K562 (cell line): ENCODE measurements around the gene ZNF768. TPM values are rescaled to one million over a fixed set of nuclear protein-coding genes. Genes with fewer than 3 reads are reported as not detected.
A peak's percentile ranks its signal among the peaks of the same experiment; 100 is the strongest.

ENCODE experiments used
- BRD4 ChIP-seq: fragments of 200-600 bp; sonication (generic); IDR thresholded peaks from 2 replicates; pipeline ENCODE4 v1.6.1; 2017; ENCODE audit warnings: inconsistent platforms
- CBX5 ChIP-seq: IDR thresholded peaks from 2 replicates; pipeline ENCODE4 v1.6.1; 2014; ENCODE audit warnings: low read depth, borderline replicate concordance
- CCNT2 ChIP-seq: IDR thresholded peaks from 2 replicates; pipeline ENCODE4 v1.6.1; 2011; ENCODE audit warnings: borderline replicate concordance, low read depth, mild to moderate bottlenecking, moderate library complexity, mixed read lengths, low read length; ENCODE audit not compliant: insufficient read length; ENCODE audit errors: extremely low read depth
- CHCHD3 ChIP-seq: fragments of 250-450 bp; sonication (Bioruptor Pico); IDR thresholded peaks from 2 replicates; pipeline ENCODE4 v2.1.2; 2022; ENCODE audit warnings: mild to moderate bottlenecking
- ETV5 ChIP-seq: sonication (generic); formaldehyde crosslinking; IDR thresholded peaks from 2 replicates; pipeline ENCODE4 v1.4.0; 2020; ENCODE audit warnings: low read depth, mild to moderate bottlenecking, missing genetic modification reagents
- EZH2 ChIP-seq: IDR thresholded peaks from 2 replicates; pipeline ENCODE4 v1.6.1; 2012; ENCODE audit warnings: low read depth, mild to moderate bottlenecking, inconsistent platforms, low read length, borderline replicate concordance
- GTF2E2 ChIP-seq: fragments of 200-800 bp; sonication (Bioruptor generic); IDR thresholded peaks from 2 replicates; pipeline ENCODE4 v1.6.1; 2016; ENCODE audit warnings: missing genetic modification characterization, missing compliant biosample characterization
- HES1 ChIP-seq: fragments of 450-650 bp; IDR thresholded peaks from 2 replicates; pipeline ENCODE4 v1.6.1; 2016; ENCODE audit warnings: low read depth, mild to moderate bottlenecking, moderate library complexity
- KAT2B ChIP-seq: IDR thresholded peaks from one replicate; pipeline ENCODE4 v1.6.1; 2012; ENCODE audit warnings: low read depth, mild to moderate bottlenecking, control low read depth, inconsistent platforms, low read length, moderate library complexity
- MAFG ChIP-seq: fragments of 450-650 bp; conservative IDR thresholded peaks from 2 replicates; pipeline ENCODE4 v1.6.1; 2016; ENCODE audit warnings: missing genetic modification characterization, missing compliant biosample characterization
- MITF ChIP-seq: IDR thresholded peaks from 2 replicates; pipeline ENCODE4 v1.6.1; 2014; ENCODE audit warnings: antibody characterized with exemption
- NFIC ChIP-seq: fragments of 450-650 bp; IDR thresholded peaks from 2 replicates; pipeline ENCODE4 v1.6.1; 2017; ENCODE audit warnings: mild to moderate bottlenecking, inconsistent platforms
- NFXL1 ChIP-seq: fragments of 450-650 bp; formaldehyde crosslinking; IDR thresholded peaks from 2 replicates; pipeline ENCODE4 v1.4.0; 2021; ENCODE audit warnings: mild to moderate bottlenecking
- PHB2 ChIP-seq: fragments of 450-650 bp; IDR thresholded peaks from 2 replicates; pipeline ENCODE4 v1.6.1; 2017; ENCODE audit warnings: low read depth
- PTTG1 ChIP-seq: fragments of 450-650 bp; IDR thresholded peaks from 2 replicates; pipeline ENCODE4 v1.6.1; 2016; ENCODE audit warnings: low read depth, mild to moderate bottlenecking, missing genetic modification characterization, missing compliant biosample characterization
- PURB ChIP-seq: sonication (generic); formaldehyde crosslinking; IDR thresholded peaks from 2 replicates; pipeline ENCODE4 v1.9.0; 2021; ENCODE audit warnings: low read depth, mild to moderate bottlenecking, missing genetic modification reagents
- RAD51 ChIP-seq: fragments of 450-650 bp; IDR thresholded peaks from 2 replicates; pipeline ENCODE4 v1.7.1; 2016; ENCODE audit warnings: low read depth, mild to moderate bottlenecking, borderline replicate concordance
- RBM22 ChIP-seq: fragments of 200-400 bp; formaldehyde crosslinking; IDR thresholded peaks from 2 replicates; pipeline ENCODE4 v1.6.1; 2018; ENCODE audit warnings: low read length, low read depth; ENCODE audit not compliant: poor library complexity, severe bottlenecking
- TCF7L2 ChIP-seq: fragments of 150-350 bp; IDR thresholded peaks from 2 replicates; pipeline ENCODE4 v1.6.1; 2016; ENCODE audit warnings: low read depth, mild to moderate bottlenecking, low read length, moderate library complexity
- U2AF1 ChIP-seq: fragments of 200-400 bp; formaldehyde crosslinking; optimal IDR thresholded peaks from 2 replicates; pipeline ENCODE3; 2017; ENCODE audit warnings: mild to moderate bottlenecking, low read depth, low read length, moderate library complexity
- ZBTB49 ChIP-seq: sonication (generic); formaldehyde crosslinking; IDR thresholded peaks from 2 replicates; pipeline ENCODE4 v1.8.0; 2022; ENCODE audit warnings: missing genetic modification reagents, mild to moderate bottlenecking, borderline replicate concordance
- ZNF449 ChIP-seq: fragments of 250-450 bp; sonication (Bioruptor Pico); IDR thresholded peaks from 2 replicates; pipeline ENCODE4 v1.8.0; 2022; ENCODE audit warnings: moderate library complexity, mild to moderate bottlenecking, inconsistent platforms
- ZNF830 ChIP-seq: fragments of 250-450 bp; sonication (Bioruptor Pico); IDR thresholded peaks from 2 replicates; pipeline ENCODE4 v1.5.0; 2021; ENCODE audit warnings: mild to moderate bottlenecking
- polyA plus RNA-seq, 8 experiments: library from polyadenylated mRNA; depleted of rRNA in 4 of 8; stranded (reverse) in 5 of 8; unstranded in 3 of 8; fragments of >200 nt; fragmentation: Nextera tagmentation in 2 of 8; fragmentation: Illumina TruSeq in 1 of 8; extraction: Ambion mirVana in 2 of 8; extraction: Trizol in 1 of 8; gene quantifications; 2 replicates each; pipeline versions ENCODE4 v1.2.1 to v1.2.3, GENCODE V29; 2011 to 2014; ENCODE audit warnings: inconsistent platforms in 1 of 8, missing spikeins in 1 of 8
- total RNA-seq, 7 experiments: library from RNA; depleted of rRNA in 6 of 7; stranded (reverse); fragments of >200 nt in 6 of 7; fragmentation: Illumina TruSeq in 2 of 7; extraction: Trizol in 2 of 7; gene quantifications; 2 replicates each; pipeline versions ENCODE4 v1.2.1 to v1.2.3, GENCODE V29; 2011 to 2021; ENCODE audit warnings: low replicate concordance in 1 of 7

ZNF768 gene
- total and polyA plus RNA-seq, 9 of the 15 experiments (the other 6 are each of a cell fraction or from before 2014, with no cell fraction given) = 0.13 to 50.7 (median 26.9) TPM

DNA sequence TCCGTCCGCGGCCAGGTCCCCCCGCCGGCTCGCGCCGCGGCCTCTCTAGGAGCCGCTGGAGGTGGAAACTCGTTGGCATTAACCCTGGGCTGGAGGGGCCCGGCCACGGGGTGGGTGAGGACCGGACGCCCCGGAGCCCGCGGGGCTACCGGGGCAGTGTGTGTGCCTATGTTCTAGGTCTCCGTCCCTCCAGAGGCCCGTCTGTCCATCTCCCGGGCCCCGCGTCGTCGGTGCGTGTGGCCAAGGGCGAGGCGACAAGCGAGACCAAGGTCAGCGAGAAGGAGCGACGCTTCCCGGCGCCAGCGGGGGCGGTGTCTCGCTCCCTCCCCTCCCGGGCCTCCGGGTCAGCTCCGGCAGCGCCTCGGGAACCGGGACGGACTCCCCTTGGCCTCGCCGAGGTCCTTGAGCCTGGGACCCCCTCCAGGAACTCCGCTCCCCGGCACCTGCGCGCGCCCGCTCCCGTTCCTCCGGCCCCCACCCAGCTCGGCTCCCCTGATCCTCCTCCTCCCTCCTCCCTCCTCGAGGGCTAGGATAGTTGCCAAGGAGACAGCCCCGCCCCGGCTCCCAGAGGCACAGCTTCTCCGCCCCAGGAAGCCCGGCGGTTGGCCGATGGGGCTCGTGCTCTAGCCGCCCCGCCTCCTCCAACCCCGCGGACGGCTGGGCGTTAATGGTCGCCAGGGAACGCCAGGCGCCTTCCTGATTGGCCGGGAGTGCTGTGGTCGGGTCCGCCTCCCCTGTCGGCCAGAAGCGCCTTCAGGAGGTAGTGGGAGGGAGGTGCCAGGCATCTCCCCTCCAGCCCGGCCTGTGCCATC lies 663 bp upstream of the ZNF768 start (continued):
- TF ChIP-seq MAFG (tag) (no peak), PHB2 (no peak), NFXL1 (CRISPR knock-in tag) (no peak), CBX5 (no peak), U2AF1 (peak; percentile 92), HES1 (no peak), RBM22 (no peak), GTF2E2 (tag) (peak; percentile 72; the same call in 1 of the 2 replicates), EZH2 (no peak), BRD4 (peak; percentile 76; the same call in 1 of the 2 replicates), ZNF449 (CRISPR knock-in tag) (no peak), KAT2B (no peak), PURB (no peak), NFIC (peak; percentile 49), RAD51 (peak; percentile 12; the same call in 1 of the 2 replicates), ZBTB49 (CRISPR knock-in tag) (no peak), TCF7L2 (no peak), CHCHD3 (no peak), ETV5 (no peak), PTTG1 (tag) (no peak), MITF (0 out of 2 replicates have a peak, but pooled peaks have one; percentile 69), CCNT2 (peak; percentile 56), ZNF830 (CRISPR knock-in tag) (peak; percentile 95; the same call in 1 of the 2 replicates)
